Esophagus squamous epithelium (tissue), 4 donors: ENCODE measurements around the gene C1orf115.

Experiments
- POLR2A ChIP-seq, 4 donors: fragments of 450-650 bp; IDR thresholded peaks; one replicate each; pipeline ENCODE4 v1.6.1; 2017; ENCODE audit warnings: antibody characterized with exemption in 4 of 4, mild to moderate bottlenecking in 4 of 4, moderate library complexity in 3 of 4
- TF ChIP-seq, protein P1 (sequence below), 6 experiments: fragments of 450-650 bp in 4 of 6; fragments of 200-600 bp in 2 of 6; sonication (generic) in 2 of 6; IDR thresholded peaks; one replicate each; pipeline ENCODE4 v1.5.1; 2016 to 2019; ENCODE audit warnings: antibody characterized with exemption in 6 of 6, mild to moderate bottlenecking in 4 of 6, moderate library complexity in 4 of 6

DNA sequence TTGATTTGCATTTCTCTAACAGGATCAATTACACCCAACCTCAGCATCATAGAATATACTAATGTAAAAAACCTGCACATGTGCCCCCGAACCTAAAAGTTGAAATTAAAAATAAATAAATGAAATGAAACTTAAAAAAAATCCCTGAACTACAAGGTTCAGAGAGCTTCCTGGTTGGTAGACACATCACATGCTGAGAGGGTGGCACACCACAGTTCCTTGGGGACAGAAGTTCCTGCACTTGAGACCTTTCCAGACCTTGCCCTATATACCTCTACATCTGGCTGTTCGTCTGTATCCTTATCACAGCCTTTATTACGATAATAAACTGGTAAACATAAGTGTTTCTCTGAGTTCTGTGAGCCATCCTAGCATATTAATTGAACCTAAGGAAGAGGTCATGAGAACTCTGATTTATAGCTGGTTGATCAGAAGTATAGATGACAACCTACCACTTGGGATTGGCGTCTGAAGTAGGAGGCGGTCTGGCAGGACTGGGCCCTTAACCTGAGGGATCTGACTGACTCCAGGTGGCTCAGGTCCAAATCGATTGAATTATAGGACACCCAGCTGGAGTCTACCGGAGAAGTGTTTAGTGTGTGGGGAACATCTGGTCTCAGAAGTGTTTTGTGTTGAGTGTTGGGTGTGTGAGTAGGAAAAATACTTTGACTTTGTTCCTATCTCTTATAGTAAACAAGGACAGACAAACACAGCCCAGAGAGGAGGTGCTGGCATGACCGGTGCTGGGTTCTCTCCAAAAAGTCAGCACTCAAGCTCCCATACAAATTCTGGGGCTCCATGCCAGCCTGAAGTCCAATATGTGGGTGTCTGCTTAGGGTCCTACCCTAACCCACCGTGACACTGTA lies 19.0 kb downstream of the C1orf115 start:
- TF ChIP-seq, protein P1, sequence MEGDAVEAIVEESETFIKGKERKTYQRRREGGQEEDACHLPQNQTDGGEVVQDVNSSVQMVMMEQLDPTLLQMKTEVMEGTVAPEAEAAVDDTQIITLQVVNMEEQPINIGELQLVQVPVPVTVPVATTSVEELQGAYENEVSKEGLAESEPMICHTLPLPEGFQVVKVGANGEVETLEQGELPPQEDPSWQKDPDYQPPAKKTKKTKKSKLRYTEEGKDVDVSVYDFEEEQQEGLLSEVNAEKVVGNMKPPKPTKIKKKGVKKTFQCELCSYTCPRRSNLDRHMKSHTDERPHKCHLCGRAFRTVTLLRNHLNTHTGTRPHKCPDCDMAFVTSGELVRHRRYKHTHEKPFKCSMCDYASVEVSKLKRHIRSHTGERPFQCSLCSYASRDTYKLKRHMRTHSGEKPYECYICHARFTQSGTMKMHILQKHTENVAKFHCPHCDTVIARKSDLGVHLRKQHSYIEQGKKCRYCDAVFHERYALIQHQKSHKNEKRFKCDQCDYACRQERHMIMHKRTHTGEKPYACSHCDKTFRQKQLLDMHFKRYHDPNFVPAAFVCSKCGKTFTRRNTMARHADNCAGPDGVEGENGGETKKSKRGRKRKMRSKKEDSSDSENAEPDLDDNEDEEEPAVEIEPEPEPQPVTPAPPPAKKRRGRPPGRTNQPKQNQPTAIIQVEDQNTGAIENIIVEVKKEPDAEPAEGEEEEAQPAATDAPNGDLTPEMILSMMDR (IDR thresholded peaks at IDR 0.05): no peak
- TF ChIP-seq POLR2A (IDR thresholded peaks at IDR 0.05): no peak
